Spleen (tissue), 7 donors: ENCODE results near the gene GDF2.

Experiments
- POLR2A ChIP-seq, 3 donors: fragments of 450-650 bp; IDR thresholded peaks; one replicate each; pipeline ENCODE4 v1.5.1; 2017; ENCODE audit warnings: antibody characterized with exemption in 3 of 3, mild to moderate bottlenecking in 1 of 3
- POLR2AphosphoS5 ChIP-seq, 3 donors: sonication (generic); formaldehyde crosslinking; IDR thresholded peaks; one replicate each; pipeline ENCODE4 v1.5.1; 2017; ENCODE audit warnings: antibody characterized with exemption in 3 of 3
- TF ChIP-seq, protein P1 (sequence below), 11 experiments: fragments of 200-600 bp in 7 of 11; fragments of 450-650 bp in 4 of 11; sonication (generic) in 4 of 11; IDR thresholded peaks in 8 of 11; conservative IDR thresholded peaks in 3 of 11; 1 replicate in 7 of 11; 2 replicates in 4 of 11; pipeline versions ENCODE4 v1.4.0 to v1.8.0; 2016 to 2021; ENCODE audit warnings: antibody characterized with exemption in 11 of 11, inconsistent platforms in 4 of 11, mild to moderate bottlenecking in 1 of 11
- donor health status: DM: no; HTN: no; CAD: no; lungs with moderate emphysema.
- donor health status: DM: no; HTN: no; CAD: no.
- donor health status: DM: no; HTN: no; CAD: no.

DNA sequence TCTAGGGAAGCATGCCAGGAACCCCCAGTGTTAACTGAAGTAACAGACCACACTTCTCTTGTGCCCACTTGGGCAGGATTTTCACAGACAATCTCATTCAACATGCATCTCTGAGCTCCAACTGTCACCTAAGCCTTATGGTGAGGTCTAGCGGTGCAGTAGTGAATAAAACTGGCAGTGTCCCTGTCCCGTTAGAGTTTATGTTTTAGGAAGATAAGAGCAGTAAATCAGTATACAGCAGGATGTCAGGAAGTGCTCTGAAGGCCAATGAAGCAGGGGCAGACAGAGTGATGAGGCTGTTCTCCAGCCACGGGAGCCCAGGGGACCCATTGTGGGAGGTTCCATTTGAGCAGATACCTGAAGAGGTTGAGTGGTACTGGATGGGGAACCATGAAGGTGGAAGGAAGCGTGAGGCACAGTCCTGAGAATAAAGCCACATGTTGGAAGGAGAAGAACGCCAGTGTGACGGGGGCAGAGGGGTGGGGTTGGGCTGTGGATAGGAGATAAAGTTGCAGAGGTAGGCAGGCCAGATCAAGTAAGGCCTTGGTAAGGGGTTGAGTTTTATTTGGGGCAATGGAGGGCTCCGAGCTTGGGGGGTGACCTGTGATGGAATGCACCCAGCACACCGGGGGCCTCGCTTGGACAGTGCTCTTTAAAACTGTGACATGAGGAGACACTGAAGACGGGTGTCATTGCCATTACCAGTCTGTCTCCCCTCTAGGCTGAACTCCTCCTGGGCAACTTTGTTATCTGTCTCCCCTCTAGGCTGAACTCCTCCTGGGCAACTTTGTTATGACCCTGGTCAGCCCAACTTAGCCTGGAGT lies 15.7 kb upstream of the GDF2 start:
- no peak for TF ChIP-seq POLR2A (IDR thresholded peaks at IDR 0.05)
- TF ChIP-seq, protein P1, sequence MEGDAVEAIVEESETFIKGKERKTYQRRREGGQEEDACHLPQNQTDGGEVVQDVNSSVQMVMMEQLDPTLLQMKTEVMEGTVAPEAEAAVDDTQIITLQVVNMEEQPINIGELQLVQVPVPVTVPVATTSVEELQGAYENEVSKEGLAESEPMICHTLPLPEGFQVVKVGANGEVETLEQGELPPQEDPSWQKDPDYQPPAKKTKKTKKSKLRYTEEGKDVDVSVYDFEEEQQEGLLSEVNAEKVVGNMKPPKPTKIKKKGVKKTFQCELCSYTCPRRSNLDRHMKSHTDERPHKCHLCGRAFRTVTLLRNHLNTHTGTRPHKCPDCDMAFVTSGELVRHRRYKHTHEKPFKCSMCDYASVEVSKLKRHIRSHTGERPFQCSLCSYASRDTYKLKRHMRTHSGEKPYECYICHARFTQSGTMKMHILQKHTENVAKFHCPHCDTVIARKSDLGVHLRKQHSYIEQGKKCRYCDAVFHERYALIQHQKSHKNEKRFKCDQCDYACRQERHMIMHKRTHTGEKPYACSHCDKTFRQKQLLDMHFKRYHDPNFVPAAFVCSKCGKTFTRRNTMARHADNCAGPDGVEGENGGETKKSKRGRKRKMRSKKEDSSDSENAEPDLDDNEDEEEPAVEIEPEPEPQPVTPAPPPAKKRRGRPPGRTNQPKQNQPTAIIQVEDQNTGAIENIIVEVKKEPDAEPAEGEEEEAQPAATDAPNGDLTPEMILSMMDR (IDR thresholded peaks at IDR 0.05 in 8 of 11, conservative IDR thresholded peaks at IDR 0.05 in 3 of 11) = no peak
- no peak for TF ChIP-seq POLR2AphosphoS5 (IDR thresholded peaks at IDR 0.05)
